ENCODE measurements around the gene PRR18.

- TF ChIP-seq, protein P1, sequence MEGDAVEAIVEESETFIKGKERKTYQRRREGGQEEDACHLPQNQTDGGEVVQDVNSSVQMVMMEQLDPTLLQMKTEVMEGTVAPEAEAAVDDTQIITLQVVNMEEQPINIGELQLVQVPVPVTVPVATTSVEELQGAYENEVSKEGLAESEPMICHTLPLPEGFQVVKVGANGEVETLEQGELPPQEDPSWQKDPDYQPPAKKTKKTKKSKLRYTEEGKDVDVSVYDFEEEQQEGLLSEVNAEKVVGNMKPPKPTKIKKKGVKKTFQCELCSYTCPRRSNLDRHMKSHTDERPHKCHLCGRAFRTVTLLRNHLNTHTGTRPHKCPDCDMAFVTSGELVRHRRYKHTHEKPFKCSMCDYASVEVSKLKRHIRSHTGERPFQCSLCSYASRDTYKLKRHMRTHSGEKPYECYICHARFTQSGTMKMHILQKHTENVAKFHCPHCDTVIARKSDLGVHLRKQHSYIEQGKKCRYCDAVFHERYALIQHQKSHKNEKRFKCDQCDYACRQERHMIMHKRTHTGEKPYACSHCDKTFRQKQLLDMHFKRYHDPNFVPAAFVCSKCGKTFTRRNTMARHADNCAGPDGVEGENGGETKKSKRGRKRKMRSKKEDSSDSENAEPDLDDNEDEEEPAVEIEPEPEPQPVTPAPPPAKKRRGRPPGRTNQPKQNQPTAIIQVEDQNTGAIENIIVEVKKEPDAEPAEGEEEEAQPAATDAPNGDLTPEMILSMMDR (IDR thresholded peaks at IDR 0.05): no peak
- TF ChIP-seq POLR2A (IDR thresholded peaks at IDR 0.05): no peak
These were observed 7.2 kb upstream of the PRR18 start for GRCh38 chr6:166315436-166315835.

Measured in heart left ventricle (tissue), 13 donors.